Left hindlimb (tissue), 1 donor: ENCODE results near the gene IGFBP6.

ENCODE experiments used
- DNase-seq: peaks from one replicate; pipeline ENCODE4 v3.0.0-alpha.2; 2018

IGFBP6 gene

GRCh38 chr12:53059434-53060063 is 37.9 kb upstream of the IGFBP6 start:
- DNase-seq, result no peak

- peak; percentile 35 for DNase-seq
Measured at GRCh38 chr12:53060064-53060720, 37.3 kb upstream of the IGFBP6 start.

GRCh38 chr12:53060721-53061276 is 36.7 kb upstream of the IGFBP6 start:
- peak; percentile 53 for DNase-seq

GRCh38 chr12:53061404-53062010 is 36.0 kb upstream of the IGFBP6 start:
- DNase-seq, result peak; percentile 47

- DNase-seq, result peak; percentile 54
Measured at GRCh38 chr12:53062011-53062961, 35.2 kb upstream of the IGFBP6 start.

GRCh38 chr12:53062977-53063707 is 34.3 kb upstream of the IGFBP6 start:
- DNase-seq, result peak; percentile 41

GRCh38 chr12:53063708-53064612 is 33.5 kb upstream of the IGFBP6 start:
- peak; percentile 69 for DNase-seq

- DNase-seq, result peak; percentile 40
Measured at GRCh38 chr12:53064613-53065436, 32.6 kb upstream of the IGFBP6 start.

GRCh38 chr12:53065470-53065869 is 32.0 kb upstream of the IGFBP6 start:
- peak; percentile 37 for DNase-seq

GRCh38 chr12:53065975-53066931 is 31.2 kb upstream of the IGFBP6 start:
- peak; percentile 80 for DNase-seq

- DNase-seq, result no peak
Measured at GRCh38 chr12:53067074-53067992, 30.1 kb upstream of the IGFBP6 start.

GRCh38 chr12:53067993-53068770 is 29.3 kb upstream of the IGFBP6 start:
- peak; percentile 28 for DNase-seq

- no peak for DNase-seq
Measured at GRCh38 chr12:53068811-53069585, 28.5 kb upstream of the IGFBP6 start.

- DNase-seq, result peak; percentile 77
Measured at GRCh38 chr12:53069621-53070410, 27.7 kb upstream of the IGFBP6 start.

GRCh38 chr12:53070877-53071492 is 26.5 kb upstream of the IGFBP6 start:
- DNase-seq, result no peak
